ENCODE data around the gene TENT4A.

- TF ChIP-seq CTCF (IDR thresholded peaks at IDR 0.05 in 4 of 5, conservative IDR thresholded peaks at IDR 0.05 in 1 of 5) = no peak
- TF ChIP-seq POLR2A (IDR thresholded peaks at IDR 0.05) = no peak
These were observed 4.4 kb upstream of the TENT4A start for GRCh38 chr5:6708814-6709213.
